ENCODE measurements around the gene ZNF334. TPM values are rescaled to one million over a fixed set of nuclear protein-coding genes. Genes with fewer than 3 reads are reported as not detected.

The ZNF334 gene
- 1 to 10 TPM; 1.2 to 4.5 (median 2.7) TPM for total RNA-seq
- long read RNA-seq, donor 1, partial matches to known transcripts = 0 of 1 reads
- long read RNA-seq, donor 1, other reads (novel, unspliced or antisense) = 1 of 1 reads
- long read RNA-seq, donor 2 = 0 reads

DNA sequence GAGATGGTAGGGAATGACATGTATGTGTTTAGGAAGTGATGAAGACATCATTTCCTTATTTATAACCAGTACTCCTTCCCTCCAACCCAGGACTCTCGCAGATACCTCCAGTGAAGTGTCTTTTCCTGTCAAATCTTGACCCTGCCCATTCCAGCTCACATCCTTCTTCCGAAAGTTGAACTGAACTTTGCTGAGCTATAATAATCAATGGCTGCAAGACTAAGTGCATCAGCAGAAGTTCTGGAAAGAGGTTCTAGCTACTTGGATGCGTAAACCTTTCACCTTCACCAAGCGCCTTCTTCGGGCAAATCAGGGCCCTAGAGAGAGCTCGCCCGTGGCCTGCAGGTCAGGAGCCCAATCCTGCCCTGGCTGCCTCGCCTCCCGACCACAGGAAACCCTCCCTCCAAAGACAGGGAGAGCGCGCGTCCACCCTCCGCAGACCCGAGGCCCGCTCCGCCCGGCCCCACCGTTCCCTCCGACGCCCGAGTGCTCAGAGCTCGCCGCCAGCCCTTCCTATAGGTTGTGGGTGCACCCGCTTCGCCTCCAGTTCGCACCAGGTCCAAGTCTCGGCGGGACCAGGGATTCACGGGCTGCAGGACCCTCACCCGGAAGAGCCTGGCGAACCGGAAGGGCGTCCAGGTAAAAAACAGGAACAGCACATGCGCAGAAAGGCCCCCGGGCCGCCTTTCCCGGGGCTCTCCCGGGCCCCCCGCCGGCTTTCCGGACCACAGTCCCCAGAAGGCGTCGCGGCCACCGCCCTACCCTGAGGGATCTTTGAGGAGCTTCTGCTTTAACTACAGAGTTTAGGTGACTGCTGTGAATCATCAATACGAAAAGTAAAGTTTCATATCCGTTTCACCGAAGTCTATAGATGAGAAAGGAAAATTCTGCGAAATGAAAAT is at the start of gene ZNF334:
TSS of gene ZNF334 (minus strand) at position 617 of the 902 bp plus-strand sequence. CDS start 1,457 bp downstream, outside the sequence.
- ATAC-seq (peak; percentile 73), DNase-seq (peak; percentile 56 to 66 (median 65))
- peak within 1 kb of the TSS; percentile 15 for H3K4me3 ChIP-seq
- no peaks in the 10 kb centered on the region for H3K36me3 ChIP-seq (ENCODE audit: low read depth)
- TF ChIP-seq, protein P1, sequence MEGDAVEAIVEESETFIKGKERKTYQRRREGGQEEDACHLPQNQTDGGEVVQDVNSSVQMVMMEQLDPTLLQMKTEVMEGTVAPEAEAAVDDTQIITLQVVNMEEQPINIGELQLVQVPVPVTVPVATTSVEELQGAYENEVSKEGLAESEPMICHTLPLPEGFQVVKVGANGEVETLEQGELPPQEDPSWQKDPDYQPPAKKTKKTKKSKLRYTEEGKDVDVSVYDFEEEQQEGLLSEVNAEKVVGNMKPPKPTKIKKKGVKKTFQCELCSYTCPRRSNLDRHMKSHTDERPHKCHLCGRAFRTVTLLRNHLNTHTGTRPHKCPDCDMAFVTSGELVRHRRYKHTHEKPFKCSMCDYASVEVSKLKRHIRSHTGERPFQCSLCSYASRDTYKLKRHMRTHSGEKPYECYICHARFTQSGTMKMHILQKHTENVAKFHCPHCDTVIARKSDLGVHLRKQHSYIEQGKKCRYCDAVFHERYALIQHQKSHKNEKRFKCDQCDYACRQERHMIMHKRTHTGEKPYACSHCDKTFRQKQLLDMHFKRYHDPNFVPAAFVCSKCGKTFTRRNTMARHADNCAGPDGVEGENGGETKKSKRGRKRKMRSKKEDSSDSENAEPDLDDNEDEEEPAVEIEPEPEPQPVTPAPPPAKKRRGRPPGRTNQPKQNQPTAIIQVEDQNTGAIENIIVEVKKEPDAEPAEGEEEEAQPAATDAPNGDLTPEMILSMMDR (IDR thresholded peaks at IDR 0.05) = no peak
- H3K9me3 ChIP-seq = no peaks in the 10 kb centered on the region
- no peaks in the 10 kb centered on the region for H3K4me1 ChIP-seq (ENCODE audit: low read depth)
- intact Hi-C loops (cut with DNase I, micrococcal nuclease) = no loop called here

DNA sequence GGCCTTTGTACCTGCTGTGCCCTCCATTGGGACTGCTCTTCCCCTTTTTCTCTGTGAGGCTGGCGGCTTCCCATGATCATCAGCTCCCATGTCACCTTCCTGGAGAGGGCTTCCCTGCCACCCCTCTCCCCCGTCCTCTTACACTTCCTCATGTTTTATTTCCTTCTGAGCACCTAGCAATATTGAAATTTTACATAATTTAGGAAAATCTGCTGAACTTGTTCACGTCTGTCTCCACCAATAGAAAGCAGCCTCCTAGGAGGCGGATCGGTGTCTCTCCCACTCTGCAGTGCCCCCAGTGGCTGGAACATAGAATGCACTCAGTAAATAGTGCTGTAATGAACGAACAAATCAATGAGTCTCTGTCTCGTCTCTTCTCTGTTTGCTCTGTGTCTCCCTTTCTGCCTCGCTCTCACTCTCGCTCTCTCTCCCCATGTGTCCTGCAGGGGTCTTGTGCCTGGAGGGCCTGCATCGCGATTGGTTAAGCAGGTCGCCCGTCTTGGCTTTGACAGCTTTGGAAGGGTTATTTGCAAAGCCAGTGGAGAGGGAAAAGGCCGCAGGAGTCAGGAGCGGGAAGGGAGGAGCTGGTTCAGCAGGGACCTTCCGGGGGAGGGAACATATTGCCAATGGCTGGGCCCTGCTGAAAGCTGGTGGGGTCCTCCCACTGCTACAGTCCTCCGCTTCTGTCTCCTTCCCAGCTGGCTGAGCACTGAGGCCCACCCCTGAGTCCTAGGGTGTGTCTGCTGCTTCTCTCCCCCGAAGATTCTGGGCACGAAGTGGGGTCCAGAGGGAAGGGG is 49.2 kb upstream of the ZNF334 start:
- H3K9me3 ChIP-seq = no peaks in the 10 kb centered on the region
- TF ChIP-seq, protein P1 (IDR thresholded peaks at IDR 0.05) = peak; percentile 75
- H3K36me3 ChIP-seq (ENCODE audit: low read depth) = no peaks in the 10 kb centered on the region
- intact Hi-C loops (cut with DNase I, micrococcal nuclease) = no loop called here
- no peaks in the 10 kb centered on the region for H3K4me1 ChIP-seq (ENCODE audit: low read depth)
- ATAC-seq = peak; percentile 87
- peak; percentile 38 to 80 (median 58) for DNase-seq
- no peak overlapping the region for H3K4me3 ChIP-seq

DNA sequence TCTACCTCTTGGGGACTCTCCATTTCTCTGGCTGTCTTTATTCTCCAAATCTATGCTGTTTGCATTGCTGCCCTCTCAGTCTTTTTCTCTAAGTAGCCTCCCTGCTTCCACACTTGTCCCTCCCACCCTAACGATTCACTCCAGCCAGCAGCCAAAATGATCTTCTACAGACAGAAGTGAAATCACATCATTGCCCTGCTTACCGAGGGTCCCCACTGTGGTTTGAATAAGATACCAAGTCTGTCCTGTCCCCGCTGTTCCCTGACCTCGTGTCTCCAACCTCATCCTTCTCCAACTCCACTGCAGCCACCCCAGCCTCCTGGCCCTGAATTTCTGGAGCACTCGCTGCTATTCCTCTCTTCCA is 48.6 kb upstream of the ZNF334 start:
- intact Hi-C loops (cut with DNase I, micrococcal nuclease) = no loop called here
- DNase-seq (no peak), ATAC-seq (no peak)
- TF ChIP-seq, protein P1 (IDR thresholded peaks at IDR 0.05) = no peak
- H3K4me3 ChIP-seq = no peak overlapping the region
- H3K9me3 ChIP-seq = no peaks in the 10 kb centered on the region
- no peaks in the 10 kb centered on the region for H3K36me3 ChIP-seq (ENCODE audit: low read depth)
- H3K4me1 ChIP-seq (ENCODE audit: low read depth) = no peaks in the 10 kb centered on the region

DNA sequence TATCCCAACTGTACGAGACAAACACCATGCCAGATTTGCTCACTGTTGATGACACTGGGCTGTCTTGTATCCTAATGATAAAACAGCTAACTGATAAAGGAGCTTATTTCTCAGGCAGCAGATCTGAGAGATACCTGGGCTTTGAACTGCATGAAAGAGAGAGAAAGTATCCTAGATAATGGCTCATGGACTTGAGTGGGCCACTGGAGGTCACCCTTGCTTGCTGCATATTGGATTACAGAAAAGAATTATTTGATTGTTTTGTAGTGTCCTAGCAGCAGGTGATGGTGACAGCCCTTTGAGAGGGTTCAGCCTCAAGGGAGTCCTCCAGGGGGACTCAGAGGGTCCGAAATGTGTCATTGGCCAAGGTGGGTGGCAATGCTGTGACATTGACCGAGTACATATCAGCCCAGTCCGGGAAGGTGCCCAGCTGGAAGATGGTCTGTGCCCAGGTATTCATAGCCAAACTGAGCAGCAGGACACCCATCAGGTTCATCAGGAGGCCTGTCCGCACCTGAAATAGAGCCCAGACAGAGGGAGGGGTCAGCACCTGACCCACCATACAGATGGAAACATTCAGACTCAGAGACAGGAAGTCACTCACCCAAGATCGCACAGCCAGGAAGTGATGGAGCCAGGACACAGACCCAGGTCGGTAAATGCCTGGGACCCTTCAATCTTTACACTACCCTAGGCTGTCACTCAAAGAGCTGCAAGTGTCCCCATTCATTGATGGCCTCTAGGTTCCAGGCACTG is 46.5 kb upstream of the ZNF334 start:
- H3K36me3 ChIP-seq (ENCODE audit: low read depth) = no peaks in the 10 kb centered on the region
- DNase-seq = no peak
- no peak for ATAC-seq
- intact Hi-C loops (cut with DNase I, micrococcal nuclease) = no loop called here
- no peak overlapping the region for H3K4me3 ChIP-seq
- H3K9me3 ChIP-seq = no peaks in the 10 kb centered on the region
- H3K4me1 ChIP-seq (ENCODE audit: low read depth) = no peaks in the 10 kb centered on the region
- TF ChIP-seq, protein P1 (IDR thresholded peaks at IDR 0.05) = no peak

DNA sequence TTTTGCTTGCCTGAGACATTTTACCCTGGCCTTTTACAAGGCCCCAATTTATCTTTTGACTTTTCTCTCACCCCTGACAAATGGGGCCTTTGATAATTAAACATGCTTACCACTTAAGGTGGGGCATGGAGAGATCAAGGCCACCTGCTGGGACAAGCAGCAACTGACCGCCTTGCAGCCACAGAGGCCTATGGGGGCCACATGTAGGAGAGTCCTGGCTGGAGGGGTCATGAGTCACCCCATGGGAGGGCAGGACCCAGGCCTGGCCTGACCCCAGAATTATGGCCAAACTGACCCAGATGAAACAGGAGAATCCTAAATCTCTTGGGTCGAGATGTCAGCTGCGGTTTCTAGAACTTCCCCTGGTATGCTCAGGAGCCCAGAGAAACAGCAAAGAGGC is 45.6 kb upstream of the ZNF334 start:
- H3K4me1 ChIP-seq (ENCODE audit: low read depth) = no peaks in the 10 kb centered on the region
- intact Hi-C loops (cut with DNase I, micrococcal nuclease) = no loop called here
- no peak for DNase-seq
- ATAC-seq = no peak
- H3K36me3 ChIP-seq (ENCODE audit: low read depth) = no peaks in the 10 kb centered on the region
- no peaks in the 10 kb centered on the region for H3K9me3 ChIP-seq
- H3K4me3 ChIP-seq = no peak overlapping the region
- TF ChIP-seq, protein P1 (IDR thresholded peaks at IDR 0.05) = no peak
